HG03571 (cell line): Measurements from ENCODE around the gene UBAP1L.
"Not testable (repeated sequence)": the region's sequence is repeated elsewhere in the genome, so short reads cannot be mapped to it uniquely, and the experiment has no call there.

ENCODE experiments used
- ATAC-seq: cut with Tn5 transposase; IDR thresholded peaks from one replicate; pipeline ENCODE4 v1.9.1; 2021; ENCODE audit not compliant: unreplicated experiment

UBAP1L gene

GRCh38 chr15:65048241-65048640, 66.8 kb downstream of the UBAP1L start:
- ATAC-seq: no peak

GRCh38 chr15:65044724-65045481, 70.1 kb downstream of the UBAP1L start, which contains the start of gene SLC51B:
TSS of gene SLC51B (plus strand) at chr15:65045387. CDS start at chr15:65050005, 4,618 bp downstream.
- ATAC-seq: no peak

DNA sequence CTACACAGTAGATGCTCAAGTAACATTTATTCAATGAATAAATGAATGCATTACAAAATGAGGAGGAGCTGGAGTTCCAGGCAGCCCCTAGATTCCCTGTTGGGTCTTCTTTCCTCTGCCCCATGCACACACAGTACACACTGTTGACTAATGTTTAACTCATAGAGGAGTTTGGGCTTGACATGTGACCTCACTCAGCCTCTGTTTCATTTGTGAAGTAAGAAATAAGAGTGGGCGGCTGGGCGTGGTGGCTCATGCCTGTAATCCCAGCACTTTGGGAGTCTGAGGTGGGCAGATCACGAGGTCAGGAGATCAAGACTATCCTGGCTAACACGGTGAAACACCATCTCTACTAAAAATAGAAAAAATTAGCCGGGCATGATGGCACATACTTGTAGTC, 70.8 kb downstream of the UBAP1L start:
- not testable (repeated sequence) for ATAC-seq

- no peak for ATAC-seq
Measured at GRCh38 chr15:65042776-65043327, 72.1 kb downstream of the UBAP1L start.
